HG03060 (cell line): Measurements from ENCODE around the gene RALA.
"Not testable (repeated sequence)": the region's sequence is repeated elsewhere in the genome, so short reads cannot be mapped to it uniquely, and the experiment has no call there.

Source experiments
- ATAC-seq: cut with Tn5 transposase; IDR thresholded peaks from one replicate; pipeline ENCODE4 v1.9.1; 2021; ENCODE audit warnings: low read depth, moderate number of reproducible peaks; ENCODE audit not compliant: unreplicated experiment

RALA gene

DNA sequence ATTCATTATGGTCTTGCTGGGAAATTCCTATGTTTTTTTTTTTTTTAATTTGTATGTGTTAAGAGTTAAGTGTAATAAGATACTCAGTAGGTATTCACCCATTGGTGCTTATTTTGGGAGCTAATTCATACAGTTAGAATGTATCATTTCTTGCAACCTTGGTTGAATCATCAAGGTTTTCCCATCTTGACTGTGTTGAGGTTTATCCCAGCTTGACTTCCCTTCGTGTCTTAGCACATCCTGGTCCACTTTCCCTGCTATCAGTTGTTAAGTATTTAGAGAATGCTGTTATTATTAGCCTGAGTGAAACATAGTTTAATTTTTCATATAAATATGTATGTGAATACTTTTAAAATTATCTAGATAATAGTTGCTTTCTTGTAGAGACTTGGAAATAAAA lies 20.8 kb downstream of the RALA start:
- ATAC-seq: no peak

DNA sequence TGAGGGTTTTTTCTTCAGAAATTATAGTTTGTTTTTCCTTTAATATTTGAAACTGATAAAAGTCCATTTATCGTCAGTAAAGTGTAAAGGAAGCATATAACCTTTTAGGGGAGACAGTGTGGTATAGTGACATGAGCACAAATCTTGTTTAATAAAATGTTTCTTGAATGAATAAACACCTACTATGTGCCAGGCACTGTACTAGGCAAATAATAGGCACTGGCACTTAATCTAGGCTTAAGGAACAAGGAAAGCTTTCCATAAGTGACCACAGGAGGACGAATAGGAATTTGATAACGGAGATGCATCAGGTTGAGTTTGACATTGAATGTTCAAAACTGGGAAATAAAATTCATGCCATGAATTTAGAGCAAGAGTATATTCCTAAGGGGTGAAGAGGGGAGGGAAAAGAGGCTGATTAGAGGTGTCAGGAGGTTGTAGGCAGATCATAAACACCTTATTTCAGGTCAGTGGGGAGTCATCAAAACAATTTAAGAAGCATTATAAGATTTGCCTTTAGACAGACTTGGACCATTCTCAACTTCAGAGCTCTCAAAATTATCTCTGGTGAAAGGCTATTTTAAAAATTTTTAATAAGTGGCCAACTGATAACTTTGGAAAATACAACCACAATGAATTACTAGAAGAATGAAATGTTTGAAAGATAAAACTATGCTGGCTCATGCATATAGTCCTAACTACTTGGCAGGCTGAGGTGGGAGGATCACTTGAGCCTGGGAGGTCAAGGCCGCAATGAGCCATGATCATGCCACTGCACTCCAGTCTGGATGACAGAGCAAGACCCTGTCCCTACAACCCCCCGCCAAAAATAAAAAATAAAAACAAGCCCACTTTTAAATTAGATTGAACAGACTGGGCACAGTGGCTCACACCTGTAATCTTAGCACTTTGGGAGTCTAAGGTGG lies 22.4 kb downstream of the RALA start:
- ATAC-seq: no peak

DNA sequence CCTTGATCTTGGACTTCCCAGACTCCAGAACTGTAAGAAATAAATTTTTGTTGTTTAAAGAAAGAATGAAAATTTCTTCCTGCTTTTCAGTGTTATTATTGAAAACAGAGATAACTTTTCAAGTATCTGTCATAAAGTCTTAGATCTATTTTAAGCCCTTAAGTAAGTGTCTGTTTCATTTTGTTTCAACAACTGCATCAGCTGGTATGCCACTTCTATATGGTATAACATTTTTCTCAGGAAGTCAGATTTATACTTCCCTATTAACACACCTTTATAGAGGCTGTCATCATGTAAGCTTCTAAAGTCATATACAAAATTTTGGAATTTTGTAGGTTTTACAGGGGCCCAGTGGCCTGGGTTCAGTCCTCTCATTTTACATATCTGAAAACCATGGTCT lies 24.4 kb downstream of the RALA start:
- no peak for ATAC-seq

DNA sequence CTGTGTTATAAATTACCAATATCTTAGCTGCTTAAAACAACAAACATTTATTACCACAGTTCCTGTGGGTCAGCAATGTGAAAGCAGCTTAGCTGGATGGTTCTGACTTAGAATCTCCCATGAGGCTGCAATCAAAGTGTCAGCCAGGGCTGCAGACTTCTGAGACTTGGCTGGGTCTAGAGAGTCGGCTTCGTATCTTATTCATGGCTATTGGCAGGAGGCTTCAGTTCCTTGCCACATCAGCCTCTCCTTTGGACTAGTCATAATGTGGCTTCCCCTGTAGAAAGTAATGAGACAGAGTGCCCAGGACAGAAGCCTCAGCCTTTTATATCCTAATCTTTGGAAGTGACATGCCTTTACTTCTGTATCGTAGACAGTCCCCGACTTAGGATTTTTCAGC lies 27.3 kb downstream of the RALA start:
- ATAC-seq: no peak

DNA sequence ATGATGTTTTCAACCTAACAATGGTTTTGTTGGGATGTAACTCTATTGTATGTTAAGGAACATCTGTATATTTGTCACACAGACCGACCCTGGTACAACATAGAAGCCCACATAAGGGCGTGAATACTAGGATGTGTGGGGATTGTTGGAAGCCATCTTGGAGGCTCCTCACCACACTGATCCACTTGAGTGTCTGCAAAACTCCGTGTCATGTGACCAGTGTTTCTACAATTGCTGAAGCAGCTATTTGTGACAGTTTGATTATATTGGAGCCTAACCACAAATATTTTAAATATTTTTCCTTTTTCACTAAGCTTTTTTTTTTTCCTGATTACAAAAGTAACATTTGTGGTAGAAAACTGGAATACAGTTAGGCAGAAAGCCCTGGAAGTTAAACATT lies 27.9 kb downstream of the RALA start:
- no peak for ATAC-seq

DNA sequence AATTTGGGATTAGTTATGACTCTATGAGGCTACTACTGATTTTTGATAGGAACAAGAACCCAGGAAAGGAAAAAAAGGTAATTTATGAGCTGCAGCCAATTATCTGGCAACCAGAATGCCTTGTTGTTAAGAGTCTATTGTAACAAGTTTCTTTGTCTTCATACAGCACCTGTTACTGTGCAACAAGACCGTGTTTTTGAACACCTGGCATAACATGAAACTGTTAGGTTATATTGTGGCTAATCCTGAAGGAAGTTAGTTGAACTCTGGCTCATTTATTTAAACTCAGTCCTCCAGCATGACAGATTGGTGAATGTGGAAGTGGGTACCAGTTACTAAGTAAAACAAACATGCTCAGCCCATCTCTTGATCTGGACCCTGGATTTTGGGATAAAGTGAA lies 33.0 kb downstream of the RALA start:
- no peak for ATAC-seq

DNA sequence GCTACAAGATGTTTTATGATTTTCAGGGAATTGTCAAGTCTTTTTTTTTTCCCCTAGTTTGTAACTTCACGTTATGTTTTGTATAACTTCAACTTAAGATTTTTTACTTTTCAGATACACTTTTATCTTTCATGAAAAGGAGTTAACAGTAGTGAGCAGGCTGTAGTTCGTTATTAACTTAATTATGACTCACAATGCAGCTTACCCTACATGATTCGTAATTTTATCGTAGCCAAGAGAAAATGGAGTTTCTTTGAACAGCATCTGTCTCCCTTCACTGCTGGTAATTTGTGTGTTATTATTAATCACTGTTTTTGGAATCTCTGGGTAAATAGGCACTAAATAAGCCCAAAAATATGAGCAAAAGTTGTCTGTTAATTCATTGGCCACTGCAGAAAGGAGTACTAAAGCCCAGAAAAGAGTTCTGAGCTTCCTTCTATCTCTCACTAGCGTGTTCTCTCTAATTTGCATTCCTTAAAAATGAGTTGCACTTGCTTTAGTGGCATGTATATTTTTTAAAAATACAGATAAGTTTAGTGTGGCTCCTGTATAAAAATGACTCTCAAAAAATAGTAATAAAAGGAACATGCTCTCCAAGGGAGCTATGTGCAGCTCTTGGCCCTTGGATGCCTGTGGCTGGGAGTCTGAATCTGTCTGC lies 36.1 kb downstream of the RALA start:
- ATAC-seq: no peak

DNA sequence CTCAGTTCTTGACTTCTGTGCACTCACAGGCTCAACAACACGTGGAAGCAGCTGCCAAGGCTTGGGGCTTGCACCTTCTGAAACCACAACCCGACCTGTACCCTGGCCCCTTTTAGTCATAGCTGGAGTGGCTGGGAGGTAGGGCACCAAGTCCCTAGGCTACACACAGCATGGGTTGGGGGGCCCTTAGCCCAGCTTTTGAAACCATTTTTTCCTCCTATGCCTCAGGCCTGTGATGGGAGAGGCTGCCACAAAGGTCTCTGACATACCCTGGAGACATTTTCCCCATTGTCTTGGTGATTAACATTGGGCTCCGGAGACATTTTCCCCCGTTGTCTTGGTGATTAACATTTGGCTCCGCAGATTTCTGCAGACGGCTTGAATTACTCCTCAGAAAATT lies 38.6 kb downstream of the RALA start:
- no peak for ATAC-seq

DNA sequence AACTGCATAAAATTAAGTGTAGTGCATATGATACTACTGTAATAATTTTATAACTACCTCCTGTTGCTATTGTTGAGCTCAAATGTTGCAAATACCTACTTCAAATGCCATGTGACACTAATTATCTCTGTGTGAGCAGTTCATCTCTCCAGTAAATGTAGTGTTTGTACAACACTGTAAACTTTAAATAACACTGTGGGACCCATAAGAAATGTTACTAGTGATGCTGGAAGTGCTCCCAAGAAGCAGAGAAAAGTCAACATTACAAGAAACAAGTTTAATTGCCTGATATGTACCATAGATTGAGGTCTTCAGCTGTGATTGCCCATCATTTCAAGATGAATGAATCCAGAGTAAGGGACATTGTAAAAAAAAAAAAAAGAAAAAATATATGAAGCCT lies 39.9 kb downstream of the RALA start:
- no peak for ATAC-seq

DNA sequence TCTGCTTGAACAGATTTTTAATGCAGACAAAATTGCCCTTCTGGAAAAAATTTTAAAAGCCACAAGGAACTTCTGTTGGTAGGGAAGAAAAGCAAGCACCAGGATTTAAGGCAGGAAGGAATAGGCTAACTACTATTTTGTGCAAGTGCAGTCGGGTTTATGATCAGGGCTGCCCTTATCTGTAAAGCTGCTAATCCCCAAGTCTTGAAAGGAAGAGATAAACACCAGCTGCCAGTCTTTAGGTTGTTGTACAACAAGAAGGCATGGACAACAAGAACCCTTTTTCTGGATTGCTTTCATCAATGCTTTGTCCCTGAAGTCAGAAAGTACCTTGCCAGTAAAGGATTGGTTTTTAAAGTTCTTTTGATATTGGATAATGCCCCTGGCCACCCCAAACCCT lies 40.7 kb downstream of the RALA start:
- ATAC-seq: no peak

DNA sequence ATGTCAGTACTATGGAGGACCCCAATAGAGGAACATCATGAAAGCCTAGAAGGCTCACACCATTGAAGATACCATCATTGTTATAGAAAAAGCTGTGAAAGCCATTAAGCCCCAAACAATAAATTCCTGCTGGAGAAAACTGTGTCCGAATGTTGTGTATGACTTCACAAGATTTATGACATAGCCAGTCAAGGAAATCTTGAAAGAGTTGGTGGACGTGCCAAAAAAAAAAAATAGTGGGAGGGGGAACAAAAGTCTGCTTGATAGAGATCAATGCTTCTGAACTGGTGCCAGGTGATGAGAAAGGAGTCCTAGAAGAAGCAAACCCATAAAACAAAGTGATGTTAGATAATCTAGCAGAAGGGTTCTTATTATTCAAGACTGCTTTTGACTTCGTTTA lies 41.2 kb downstream of the RALA start:
- ATAC-seq: no peak

DNA sequence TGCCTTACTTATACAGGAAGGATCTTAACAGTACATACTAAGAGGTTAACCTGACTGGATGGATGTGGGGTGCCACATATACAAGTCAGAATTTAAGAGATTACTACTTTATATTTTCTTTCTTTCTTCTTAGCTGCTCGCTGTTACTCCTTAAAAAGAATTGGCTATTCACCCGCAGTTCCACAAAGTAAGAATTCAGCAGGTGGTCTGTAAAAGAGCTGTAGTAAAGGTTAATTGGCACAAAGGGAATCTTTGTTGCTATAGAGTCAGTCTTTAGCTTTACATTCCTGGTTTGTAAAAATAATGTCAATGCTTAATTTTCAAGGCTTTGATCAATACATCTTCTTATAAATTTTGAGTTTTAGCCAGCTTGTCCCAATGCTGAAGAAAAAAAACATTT lies 43.2 kb downstream of the RALA start:
- no peak for ATAC-seq

DNA sequence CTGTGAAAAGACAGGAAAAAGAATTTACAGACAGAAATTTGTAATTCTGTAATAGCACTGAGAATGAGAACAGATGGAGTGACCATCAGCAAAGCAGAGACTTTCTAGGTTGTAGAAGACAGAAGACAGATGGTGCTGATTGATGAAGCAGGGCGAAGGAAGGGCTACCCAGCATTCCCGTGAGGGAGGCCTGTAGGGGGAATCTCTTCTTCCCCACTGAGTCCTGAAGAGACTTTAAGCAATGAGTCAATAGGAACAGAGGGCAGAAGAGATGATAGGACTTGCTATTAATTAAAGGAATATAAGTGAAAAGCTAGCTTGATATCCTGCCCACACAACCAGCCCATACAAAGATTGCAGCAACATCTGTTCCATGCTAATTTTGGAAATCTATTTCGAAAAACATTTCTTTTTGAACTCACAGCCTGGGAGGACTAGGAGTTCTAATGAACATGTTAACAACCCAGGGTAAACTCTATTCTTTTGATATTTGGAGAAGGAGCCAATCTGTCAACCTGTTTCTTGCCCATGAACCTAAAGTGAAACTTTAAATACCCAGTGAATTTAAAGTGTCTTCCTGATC lies 44.1 kb downstream of the RALA start:
- ATAC-seq: no peak

DNA sequence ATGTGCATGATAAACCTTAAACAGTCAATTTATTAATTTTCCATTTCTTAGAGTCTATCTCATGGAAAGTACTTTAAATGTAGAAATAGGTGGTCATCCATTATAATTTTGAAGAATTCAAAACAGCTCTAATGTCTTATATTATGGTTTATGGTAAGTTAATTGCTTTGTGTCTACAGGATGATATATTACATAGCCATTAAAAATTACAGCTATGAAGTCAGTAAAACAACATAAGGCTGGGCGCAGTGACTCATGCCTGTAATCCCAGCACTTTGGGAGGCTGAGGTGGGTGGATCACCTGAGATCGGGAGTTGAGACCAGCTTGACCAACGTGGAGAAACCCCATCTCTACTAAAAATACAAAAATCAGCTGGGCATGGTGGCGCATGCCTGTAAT lies 44.9 kb downstream of the RALA start:
- not testable (repeated sequence) for ATAC-seq

DNA sequence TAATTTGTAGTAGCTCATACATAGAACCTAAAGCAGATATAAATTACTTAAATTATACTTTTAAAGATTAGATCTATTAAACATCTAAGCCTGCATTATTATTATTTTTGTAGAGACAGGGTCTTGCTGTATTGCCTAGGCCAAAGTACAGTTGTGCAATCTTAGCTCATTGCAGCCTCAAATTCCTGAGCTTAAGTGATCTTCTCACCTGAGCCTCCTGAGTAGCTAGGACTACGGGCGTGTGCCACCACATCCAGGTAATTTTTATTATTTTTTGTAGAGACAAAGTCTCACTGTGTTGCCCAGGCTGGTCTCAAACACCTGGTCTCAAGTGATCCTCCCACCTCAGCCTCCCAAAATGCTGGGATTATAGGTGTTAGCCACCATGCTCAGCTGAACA lies 46.7 kb downstream of the RALA start:
- ATAC-seq: no peak

DNA sequence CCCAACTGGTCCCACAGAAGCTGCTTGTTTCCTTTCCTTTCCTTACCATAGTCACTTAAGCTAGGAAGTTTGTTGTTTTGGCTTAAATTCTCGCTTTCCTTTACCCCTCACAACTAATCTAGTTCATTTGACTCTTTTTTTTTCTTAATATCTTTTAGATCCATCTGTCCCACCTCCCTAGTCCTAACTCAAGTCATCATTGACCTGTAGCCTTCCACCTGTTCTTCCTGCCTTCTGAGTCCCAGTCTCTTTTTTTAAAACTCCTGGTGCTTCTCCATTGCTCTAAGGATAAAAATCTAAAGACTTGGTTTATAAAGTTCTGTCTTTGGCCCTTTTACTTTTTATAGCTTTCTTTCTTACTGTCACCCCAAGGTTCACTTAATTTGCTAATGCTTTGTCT lies 47.6 kb downstream of the RALA start:
- no peak for ATAC-seq

DNA sequence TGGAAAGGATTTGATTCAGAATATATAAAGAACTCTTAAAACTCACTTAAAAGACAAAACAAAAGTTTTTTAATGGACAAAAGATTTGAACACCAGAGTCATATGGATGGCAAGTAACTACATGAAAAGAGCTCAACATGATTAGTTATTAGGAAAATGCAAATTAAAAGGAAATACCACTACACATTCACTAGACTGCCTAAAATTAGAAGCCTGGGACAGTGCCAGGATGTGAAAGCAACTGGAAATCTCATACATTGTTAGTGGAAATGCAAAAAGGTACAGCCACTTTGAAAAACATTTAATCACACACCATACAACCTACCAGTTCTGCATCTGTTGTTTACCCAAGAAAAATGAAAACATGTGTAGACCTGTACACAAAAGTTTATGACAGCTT lies 48.8 kb downstream of the RALA start:
- no peak for ATAC-seq

DNA sequence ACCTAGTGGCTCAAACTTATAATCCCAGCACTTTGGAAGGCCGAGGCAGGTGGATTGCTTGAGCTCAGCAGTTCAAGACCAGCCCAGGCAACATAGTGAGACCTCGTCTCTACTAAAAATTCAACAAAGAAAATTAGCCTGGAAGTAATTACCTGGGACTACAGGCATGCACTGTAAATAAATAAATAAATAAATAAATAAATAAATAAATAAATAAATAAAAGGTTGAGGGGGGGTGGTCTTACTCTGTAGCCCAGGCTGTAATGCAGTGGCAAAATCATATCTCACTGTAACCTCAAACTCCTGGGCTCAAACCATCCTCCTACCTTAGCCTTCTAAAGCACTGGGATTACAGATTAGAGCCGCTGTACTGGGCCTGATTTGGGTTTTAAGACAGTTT lies 50.5 kb downstream of the RALA start:
- no peak for ATAC-seq

DNA sequence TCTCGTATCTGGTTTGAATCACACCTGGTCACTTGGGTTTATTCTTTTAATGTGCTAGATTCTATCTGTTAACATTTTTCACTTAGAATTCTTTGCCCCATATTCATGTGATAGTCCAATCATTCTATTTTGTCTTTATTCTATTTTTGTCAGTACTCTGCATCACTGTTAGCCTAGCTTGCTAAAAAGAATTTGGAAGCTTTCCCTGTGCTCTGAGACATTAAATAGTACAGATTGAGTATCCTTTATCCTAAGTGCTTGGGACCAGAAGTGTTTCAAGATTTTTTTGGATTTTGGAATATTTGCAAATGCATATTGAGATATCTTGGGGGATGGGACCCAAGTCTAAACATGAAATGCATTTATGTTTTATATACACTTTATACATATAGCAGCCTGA lies 51.0 kb downstream of the RALA start:
- ATAC-seq: no peak

DNA sequence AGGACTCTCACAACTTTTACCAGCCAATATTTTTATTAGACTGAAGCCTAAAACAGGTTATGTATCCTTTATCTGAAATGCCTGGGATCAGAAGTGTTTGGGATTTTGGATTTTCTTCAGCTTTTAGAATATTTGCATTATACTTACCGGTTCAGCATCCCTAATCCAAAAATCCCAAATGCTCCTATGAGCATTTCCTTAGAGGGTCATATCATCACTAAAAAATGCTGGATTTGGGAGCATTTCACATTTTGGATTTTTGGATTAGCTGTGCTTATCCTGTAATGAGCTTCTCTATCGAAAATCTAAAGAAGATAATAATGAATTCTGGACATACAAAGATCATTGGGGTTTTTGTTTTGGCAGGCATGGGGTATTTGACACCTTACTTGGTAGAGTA lies 53.0 kb downstream of the RALA start:
- no peak for ATAC-seq

DNA sequence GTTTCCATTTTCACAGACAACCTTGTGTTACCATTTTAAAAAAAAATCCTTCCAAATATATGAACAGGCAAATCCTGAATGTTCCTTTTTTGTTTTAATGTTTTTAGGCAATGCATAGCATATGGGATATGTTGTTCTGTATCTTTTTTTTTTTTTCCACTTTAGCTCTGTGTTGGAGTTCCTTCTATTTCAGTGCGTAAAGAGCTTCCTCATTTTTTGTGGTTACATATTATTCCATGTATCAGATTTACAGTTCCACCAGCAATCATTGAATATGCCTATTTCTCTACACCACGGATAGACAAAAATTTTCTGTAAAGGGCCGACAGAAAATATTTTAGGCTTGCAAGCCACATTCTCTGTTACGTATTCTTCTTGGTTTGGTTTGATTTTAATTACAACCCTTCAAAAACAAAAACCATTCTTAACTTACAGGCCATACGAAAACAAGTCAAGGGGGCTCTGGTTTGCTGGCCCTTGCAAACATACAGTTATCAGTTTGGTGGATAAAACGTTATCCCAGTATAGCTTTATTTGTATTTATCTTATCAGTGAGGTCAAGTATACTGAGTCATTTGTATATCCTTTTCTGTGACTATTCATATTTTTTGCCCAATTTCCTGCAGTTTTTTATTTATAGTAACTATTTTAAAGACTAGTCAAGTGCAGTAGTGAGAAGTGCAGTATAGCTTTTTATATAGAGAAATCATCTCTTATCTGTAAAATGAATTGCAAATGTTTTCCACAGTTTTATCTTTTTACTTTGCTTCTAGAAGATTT lies 55.7 kb downstream of the RALA start:
- ATAC-seq: no peak
